Measurements from ENCODE around the gene CALHM5. TPM values are rescaled to one million over a fixed set of nuclear protein-coding genes. Genes with fewer than 3 reads are reported as not detected.
"Not testable (repeated sequence)": the region's sequence is repeated elsewhere in the genome, so short reads cannot be mapped to it uniquely, and the experiment has no call there.

The CALHM5 gene
- total RNA-seq, 4 donors from 2014 or later, result 0.89 to 5.9 (median 1.4) TPM

DNA sequence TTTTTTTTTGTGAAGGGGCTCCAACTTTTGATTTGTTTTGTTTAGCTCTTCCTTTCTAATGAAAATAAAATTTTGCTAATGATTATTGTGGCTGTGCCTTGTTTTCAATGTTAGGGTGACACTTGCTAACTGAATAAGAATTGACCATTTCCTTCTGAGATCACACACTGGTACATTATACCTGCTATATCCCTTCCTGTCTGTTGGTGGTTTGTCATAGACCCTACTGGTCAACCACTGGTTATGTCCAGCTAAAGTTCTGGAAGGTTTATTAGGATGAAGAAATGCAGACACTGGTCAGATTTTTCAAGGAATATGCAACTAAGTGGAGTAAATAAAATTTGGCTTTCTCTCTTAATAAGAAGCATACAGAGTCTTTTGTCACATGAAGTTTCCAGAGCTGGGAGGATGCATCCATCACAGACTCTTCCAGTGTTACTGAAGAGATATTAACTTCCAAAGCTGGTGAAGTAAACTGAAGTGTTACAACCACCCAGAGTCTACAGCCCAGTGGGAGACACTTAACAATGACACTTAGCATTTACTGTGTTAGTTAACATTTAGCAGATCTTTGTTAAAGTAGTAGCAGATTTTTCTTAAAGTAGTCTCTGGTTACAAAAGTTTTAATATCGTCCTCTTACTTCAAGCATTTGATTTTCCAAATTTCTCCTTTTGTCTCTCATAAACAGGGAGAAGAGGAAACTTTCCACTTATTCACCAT is 19.7 kb upstream of the CALHM5 start:
- H3K27me3 ChIP-seq, result no peaks in the 10 kb centered on the region

DNA sequence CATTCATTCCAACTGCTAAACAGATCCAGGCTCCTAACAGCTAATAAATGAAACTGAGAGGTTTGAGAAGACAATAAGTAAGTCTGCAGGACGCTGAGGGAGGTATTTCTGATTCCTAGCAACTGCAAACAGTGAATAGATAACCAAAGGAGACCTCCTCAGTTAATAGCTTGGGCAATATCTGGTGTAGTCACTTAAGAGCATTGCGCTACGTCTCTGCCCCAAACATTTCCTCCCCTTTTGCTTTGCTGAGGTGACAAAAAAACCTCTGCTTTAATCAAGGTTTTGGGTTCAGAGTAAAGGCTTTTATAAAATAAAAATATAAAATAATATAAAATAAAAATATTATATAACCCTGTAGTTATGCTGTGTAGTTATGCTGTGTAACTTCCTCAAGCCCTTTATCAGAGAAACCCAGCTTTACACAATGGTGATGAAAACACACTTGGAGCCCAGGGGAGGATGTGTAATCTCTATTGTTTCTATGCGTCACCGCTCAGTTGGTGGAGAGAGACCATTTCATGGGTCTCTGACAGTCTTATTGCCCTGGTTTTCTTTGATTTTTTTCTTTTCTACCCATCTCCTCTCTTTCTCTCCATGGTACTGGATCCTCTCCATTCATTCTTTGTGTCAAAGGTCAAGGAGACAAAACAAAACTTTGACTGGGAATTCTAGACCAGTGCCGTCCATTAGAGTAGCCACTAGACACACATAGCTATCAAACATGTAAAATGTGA is 18.9 kb upstream of the CALHM5 start:
- WGBS, result 75% methylated on average over 6 of the region's 6 CpGs
- H3K36me3 ChIP-seq, result no peaks in the 10 kb centered on the region
- TF ChIP-seq, protein P1, sequence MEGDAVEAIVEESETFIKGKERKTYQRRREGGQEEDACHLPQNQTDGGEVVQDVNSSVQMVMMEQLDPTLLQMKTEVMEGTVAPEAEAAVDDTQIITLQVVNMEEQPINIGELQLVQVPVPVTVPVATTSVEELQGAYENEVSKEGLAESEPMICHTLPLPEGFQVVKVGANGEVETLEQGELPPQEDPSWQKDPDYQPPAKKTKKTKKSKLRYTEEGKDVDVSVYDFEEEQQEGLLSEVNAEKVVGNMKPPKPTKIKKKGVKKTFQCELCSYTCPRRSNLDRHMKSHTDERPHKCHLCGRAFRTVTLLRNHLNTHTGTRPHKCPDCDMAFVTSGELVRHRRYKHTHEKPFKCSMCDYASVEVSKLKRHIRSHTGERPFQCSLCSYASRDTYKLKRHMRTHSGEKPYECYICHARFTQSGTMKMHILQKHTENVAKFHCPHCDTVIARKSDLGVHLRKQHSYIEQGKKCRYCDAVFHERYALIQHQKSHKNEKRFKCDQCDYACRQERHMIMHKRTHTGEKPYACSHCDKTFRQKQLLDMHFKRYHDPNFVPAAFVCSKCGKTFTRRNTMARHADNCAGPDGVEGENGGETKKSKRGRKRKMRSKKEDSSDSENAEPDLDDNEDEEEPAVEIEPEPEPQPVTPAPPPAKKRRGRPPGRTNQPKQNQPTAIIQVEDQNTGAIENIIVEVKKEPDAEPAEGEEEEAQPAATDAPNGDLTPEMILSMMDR (IDR thresholded peaks at IDR 0.05), result no peak
- TF ChIP-seq EP300 (IDR thresholded peaks at IDR 0.05), result no peak
- no peaks in the 10 kb centered on the region for H3K27me3 ChIP-seq
- no peak overlapping the region for H3K4me3 ChIP-seq
- H3K27ac ChIP-seq, result no peak overlapping the region
- DNase-seq (ENCODE audit: low spot score in 2 of 2), result no peak
- H3K9me3 ChIP-seq, result no peaks in the 10 kb centered on the region
- no peaks in the 10 kb centered on the region for H3K4me1 ChIP-seq

More for the DNA sequence above, 19.7 kb upstream of the CALHM5 start:
- 61% methylated on average over 1 of the region's 1 CpG for WGBS
- no peak for DNase-seq (ENCODE audit: low spot score in 2 of 2)
- no peak overlapping the region for H3K27ac ChIP-seq
- H3K36me3 ChIP-seq, result no peaks in the 10 kb centered on the region
- H3K4me1 ChIP-seq, result no peaks in the 10 kb centered on the region
- TF ChIP-seq EP300 (IDR thresholded peaks at IDR 0.05) (no peak), POLR2A (IDR thresholded peaks at IDR 0.05) (no peak), POLR2AphosphoS5 (IDR thresholded peaks at IDR 0.05) (no peak)
- TF ChIP-seq, protein P1 (IDR thresholded peaks at IDR 0.05), result no peak
- H3K4me3 ChIP-seq, result no peak overlapping the region
- H3K9me3 ChIP-seq, result no peaks in the 10 kb centered on the region

DNA sequence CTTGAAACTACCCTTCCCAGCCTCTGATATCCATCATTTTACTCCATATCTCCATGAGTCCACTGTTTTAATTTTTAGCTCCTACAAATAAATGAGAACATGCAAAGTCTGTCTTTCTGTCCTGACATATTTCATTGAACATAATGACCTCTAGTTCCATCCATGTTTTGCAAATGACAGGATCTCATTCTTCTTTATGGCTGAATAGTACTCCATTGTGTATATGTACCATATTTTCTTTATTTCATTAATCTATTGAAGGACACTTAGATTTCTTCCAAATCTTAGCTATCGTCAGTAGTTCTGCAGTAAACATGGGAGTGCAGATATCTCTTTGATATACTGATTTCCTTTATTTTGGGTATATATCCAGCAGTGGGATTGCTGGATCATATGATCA is 16.3 kb upstream of the CALHM5 start:
- H3K4me1 ChIP-seq, result not testable (repeated sequence)

DNA sequence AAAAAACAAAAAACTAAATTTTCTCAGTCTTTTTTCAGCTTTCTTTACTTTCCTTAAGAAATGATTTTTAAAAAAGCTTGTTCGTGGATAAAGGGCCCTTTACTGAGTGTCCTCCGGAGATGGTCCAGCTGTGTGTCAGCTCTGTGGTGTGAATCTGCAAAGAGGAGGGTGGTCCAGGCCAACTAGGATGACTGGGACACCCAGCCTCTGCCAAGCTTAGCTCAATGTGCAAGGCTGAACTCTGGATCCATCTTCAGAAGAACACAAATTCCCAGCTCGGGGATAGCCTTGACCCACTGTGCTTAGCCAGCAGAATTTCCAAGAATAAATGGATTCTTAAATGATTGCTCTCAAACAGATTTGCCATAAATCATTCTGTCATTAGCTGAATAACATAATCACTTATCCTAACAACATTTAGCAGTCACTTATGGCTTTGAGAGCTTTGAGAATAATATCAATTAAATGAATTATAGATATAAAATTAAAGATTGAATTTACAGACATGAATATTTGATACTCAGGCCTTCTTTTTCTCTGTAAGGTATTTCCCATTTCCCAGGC is 14.2 kb upstream of the CALHM5 start:
- no peak for DNase-seq (ENCODE audit: low spot score in 2 of 2)
- H3K27ac ChIP-seq, result no peak overlapping the region
- H3K9me3 ChIP-seq, result no peaks in the 10 kb centered on the region
- no peak overlapping the region for H3K4me3 ChIP-seq
- TF ChIP-seq POLR2A (IDR thresholded peaks at IDR 0.05), result no peak
- no peak for TF ChIP-seq EP300 (IDR thresholded peaks at IDR 0.05)
- TF ChIP-seq, protein P1 (IDR thresholded peaks at IDR 0.05), result no peak
- no peak for TF ChIP-seq POLR2AphosphoS5 (IDR thresholded peaks at IDR 0.05)
- no peaks in the 10 kb centered on the region for H3K4me1 ChIP-seq
- no peaks in the 10 kb centered on the region for H3K36me3 ChIP-seq
- 58% methylated on average over 3 of the region's 3 CpGs for WGBS
- H3K27me3 ChIP-seq, result no peaks in the 10 kb centered on the region

More for the DNA sequence above, 16.3 kb upstream of the CALHM5 start:
- H3K27ac ChIP-seq; DNase-seq (ENCODE audit: low spot score in 2 of 2); H3K27me3 ChIP-seq; H3K36me3 ChIP-seq; H3K9me3 ChIP-seq; H3K4me3 ChIP-seq: not testable (repeated sequence)
- 92% methylated on average over 1 of the region's 1 CpG for WGBS

DNA sequence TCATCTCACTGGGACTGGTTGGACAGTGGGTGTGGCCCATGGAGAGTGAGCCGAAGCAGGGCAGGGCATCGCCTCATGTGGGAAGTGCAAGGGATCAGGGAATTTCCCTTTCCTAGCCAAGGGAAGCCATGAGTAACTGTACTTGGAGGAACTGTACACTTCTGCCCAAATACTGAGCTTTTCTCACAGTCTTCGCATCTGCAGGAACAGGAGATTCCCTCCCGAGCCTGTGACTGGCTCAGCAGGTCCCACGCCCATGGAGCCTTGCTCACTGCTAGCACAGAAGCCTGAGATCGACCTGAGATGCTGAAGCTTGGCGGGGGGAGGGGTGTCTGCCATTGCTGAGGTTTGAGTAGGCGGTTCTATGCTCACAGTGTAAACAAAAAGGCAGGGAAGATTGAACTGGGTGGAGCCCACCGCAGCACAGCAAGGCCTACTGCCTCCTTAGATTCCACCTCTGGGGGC is 10.4 kb upstream of the CALHM5 start:
- WGBS, result 23% methylated on average over 7 of the region's 9 CpGs
- Histone ChIP-seq H3K27me3 (no peaks in the 10 kb centered on the region), H3K4me1 (no peaks in the 10 kb centered on the region), H3K36me3 (no peaks in the 10 kb centered on the region), H3K4me3 (no peak overlapping the region), H3K27ac (no peak overlapping the region), H3K9me3 (no peaks in the 10 kb centered on the region)
- TF ChIP-seq, protein P1 (IDR thresholded peaks at IDR 0.05), result no peak
- TF ChIP-seq EP300 (IDR thresholded peaks at IDR 0.05) (no peak), POLR2AphosphoS5 (IDR thresholded peaks at IDR 0.05) (no peak), POLR2A (IDR thresholded peaks at IDR 0.05) (no peak)
- no peak for DNase-seq (ENCODE audit: low spot score in 2 of 2)
